GM18511 (cell line): Measurements from ENCODE around the gene UQCRC1.

Experiments
- ATAC-seq: cut with Tn5 transposase; IDR thresholded peaks from one replicate; pipeline ENCODE4 v1.9.1; 2021; ENCODE audit warnings: mild to moderate bottlenecking, moderate library complexity; ENCODE audit not compliant: unreplicated experiment

The UQCRC1 gene

GRCh38 chr3:48575366-48575765, 34.1 kb downstream of the UQCRC1 start:
- no peak for ATAC-seq

GRCh38 chr3:48573973-48574585, 35.4 kb downstream of the UQCRC1 start:
- no peak for ATAC-seq

- no peak for ATAC-seq
Observed at GRCh38 chr3:48572517-48572916, 36.9 kb downstream of the UQCRC1 start.

- ATAC-seq, result no peak
Observed at GRCh38 chr3:48571938-48572337, 37.5 kb downstream of the UQCRC1 start.

GRCh38 chr3:48569808-48570450, 39.5 kb downstream of the UQCRC1 start:
- no peak for ATAC-seq

GRCh38 chr3:48569400-48569799, 40.0 kb downstream of the UQCRC1 start:
- ATAC-seq, result no peak

- no peak for ATAC-seq
Observed at GRCh38 chr3:48568476-48568875, 41.0 kb downstream of the UQCRC1 start.

- no peak for ATAC-seq
Observed at GRCh38 chr3:48567500-48567899, 41.9 kb downstream of the UQCRC1 start.

GRCh38 chr3:48567090-48567489, 42.4 kb downstream of the UQCRC1 start:
- ATAC-seq, result no peak

- no peak for ATAC-seq
Observed at GRCh38 chr3:48566401-48566760, 43.1 kb downstream of the UQCRC1 start.

GRCh38 chr3:48565591-48566400, 43.6 kb downstream of the UQCRC1 start:
- ATAC-seq, result no peak

GRCh38 chr3:48565186-48565585, 44.3 kb downstream of the UQCRC1 start:
- ATAC-seq, result no peak

GRCh38 chr3:48564667-48565066, 44.8 kb downstream of the UQCRC1 start:
- ATAC-seq, result no peak

- no peak for ATAC-seq
Observed at GRCh38 chr3:48564022-48564421, 45.4 kb downstream of the UQCRC1 start.

GRCh38 chr3:48563382-48563918, 46.0 kb downstream of the UQCRC1 start, which contains the start of gene UCN2:
Gene UCN2 (minus strand): TSS chr3:48563781. CDS start chr3:48563124, 657 bp downstream.
- no peak for ATAC-seq

GRCh38 chr3:48562367-48563095, 46.9 kb downstream of the UQCRC1 start:
- no peak for ATAC-seq

GRCh38 chr3:48561045-48561736, 48.3 kb downstream of the UQCRC1 start:
- no peak for ATAC-seq

GRCh38 chr3:48560648-48561018, 48.8 kb downstream of the UQCRC1 start:
- no peak for ATAC-seq

GRCh38 chr3:48558493-48559134, 50.8 kb downstream of the UQCRC1 start:
- no peak for ATAC-seq
